Measurements from ENCODE around the gene FCHSD2. TPM values are rescaled to one million over a fixed set of nuclear protein-coding genes. Genes with fewer than 3 reads are reported as not detected.
A peak's percentile ranks its signal among the peaks of the same experiment; 100 is the strongest.

FCHSD2 gene
- total RNA-seq, 2 donors from 2014 or later: 14.0 to 17.6 TPM

DNA sequence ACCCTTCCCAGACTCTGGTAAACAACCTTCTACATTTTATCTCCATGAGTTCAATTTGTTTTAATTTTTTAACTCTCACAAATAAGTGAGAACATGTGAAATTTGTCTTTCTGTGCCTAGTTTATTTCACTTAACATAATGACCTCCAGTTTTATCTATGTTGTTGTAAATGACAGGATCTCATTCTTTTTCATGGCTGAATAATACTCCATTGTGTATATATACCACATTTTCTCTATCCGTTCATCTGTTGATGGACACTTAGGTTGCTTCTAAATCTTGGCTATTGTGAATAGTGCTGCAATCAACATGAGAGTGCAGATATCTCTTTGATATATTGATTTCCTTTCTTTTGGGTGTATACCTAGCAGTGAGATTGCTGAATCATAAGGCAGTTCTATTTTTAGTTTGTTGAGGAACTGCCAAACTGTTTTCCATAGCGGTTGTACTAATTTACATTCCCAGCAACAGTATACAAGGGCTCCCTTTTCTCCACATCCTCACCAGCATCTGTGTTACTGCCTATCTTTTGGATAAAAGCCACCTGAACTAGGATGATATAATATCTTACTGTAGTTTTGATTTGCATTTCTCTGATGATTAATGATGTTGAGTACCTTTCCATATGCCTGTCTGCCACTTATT lies 234.0 kb downstream of the FCHSD2 start:
- Mint-ChIP-seq H3K4me1 (peaks cover 12% of the 10 kb centered on the region), H3K27me3 (ENCODE audit: insufficient read depth) (no peaks in the 10 kb centered on the region), H3K36me3 (ENCODE audit: low read depth) (peaks cover 34% of the 10 kb centered on the region), H3K9me3 (peaks cover 74% of the 10 kb centered on the region), H3K4me3 (no peak overlapping the region), H3K27ac (no peak overlapping the region)
- no peaks in the 10 kb centered on the region for H3K27me3 ChIP-seq (ENCODE audit: control insufficient read depth, insufficient read depth, low read length, poor library complexity, severe bottlenecking)
- H3K9me3 ChIP-seq (ENCODE audit: control insufficient read depth, low read length): peaks cover 42% of the 10 kb centered on the region
- TF ChIP-seq, protein P1, sequence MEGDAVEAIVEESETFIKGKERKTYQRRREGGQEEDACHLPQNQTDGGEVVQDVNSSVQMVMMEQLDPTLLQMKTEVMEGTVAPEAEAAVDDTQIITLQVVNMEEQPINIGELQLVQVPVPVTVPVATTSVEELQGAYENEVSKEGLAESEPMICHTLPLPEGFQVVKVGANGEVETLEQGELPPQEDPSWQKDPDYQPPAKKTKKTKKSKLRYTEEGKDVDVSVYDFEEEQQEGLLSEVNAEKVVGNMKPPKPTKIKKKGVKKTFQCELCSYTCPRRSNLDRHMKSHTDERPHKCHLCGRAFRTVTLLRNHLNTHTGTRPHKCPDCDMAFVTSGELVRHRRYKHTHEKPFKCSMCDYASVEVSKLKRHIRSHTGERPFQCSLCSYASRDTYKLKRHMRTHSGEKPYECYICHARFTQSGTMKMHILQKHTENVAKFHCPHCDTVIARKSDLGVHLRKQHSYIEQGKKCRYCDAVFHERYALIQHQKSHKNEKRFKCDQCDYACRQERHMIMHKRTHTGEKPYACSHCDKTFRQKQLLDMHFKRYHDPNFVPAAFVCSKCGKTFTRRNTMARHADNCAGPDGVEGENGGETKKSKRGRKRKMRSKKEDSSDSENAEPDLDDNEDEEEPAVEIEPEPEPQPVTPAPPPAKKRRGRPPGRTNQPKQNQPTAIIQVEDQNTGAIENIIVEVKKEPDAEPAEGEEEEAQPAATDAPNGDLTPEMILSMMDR (conservative IDR thresholded peaks at IDR 0.05): no peak
- no peak overlapping the region for H3K27ac ChIP-seq (ENCODE audit: low read depth, low read length)
- WGBS, 2 experiments (ENCODE audit: insufficient coverage in 1 of 2, insufficient read length in 1 of 2): 82 to 100% methylated on average over 2 of the region's 2 CpGs
- DNase-seq: no peak
- peak overlapping the region; percentile 45 for H3K4me3 ChIP-seq (ENCODE audit: low read length)
- no peaks in the 10 kb centered on the region for H3K4me1 ChIP-seq (ENCODE audit: control insufficient read depth, insufficient read depth, low read length)
- H3K9ac ChIP-seq (ENCODE audit: extremely low read depth, low read length, poor library complexity, severe bottlenecking): no peak overlapping the region
- no peaks in the 10 kb centered on the region for H3K36me3 ChIP-seq (ENCODE audit: control insufficient read depth, insufficient read depth, low read length)

DNA sequence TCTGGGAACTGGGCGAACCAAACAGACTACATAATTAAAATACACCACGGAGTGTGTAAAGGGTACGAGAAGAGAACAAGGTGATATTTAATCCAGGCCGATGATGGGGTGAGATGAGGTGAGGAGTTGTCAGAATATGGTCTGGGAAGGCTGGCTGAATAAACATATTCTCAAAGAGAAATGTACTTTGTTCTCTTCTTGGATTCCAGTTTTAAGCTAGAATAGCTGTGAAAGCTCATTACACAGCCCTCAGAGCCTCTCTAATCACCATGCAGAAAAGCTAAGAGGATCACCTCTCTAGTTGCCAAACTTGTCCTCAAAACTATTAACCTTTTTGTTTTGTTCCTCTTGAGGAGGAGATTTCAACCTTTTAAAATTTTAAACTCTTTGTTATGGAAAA lies 238.1 kb downstream of the FCHSD2 start:
- DNase-seq: no peak
- H3K9ac ChIP-seq (ENCODE audit: extremely low read depth, low read length, poor library complexity, severe bottlenecking): no peak overlapping the region
- no peak overlapping the region for H3K27ac ChIP-seq (ENCODE audit: low read depth, low read length)
- no peak overlapping the region for H3K4me3 Mint-ChIP-seq
- H3K27me3 ChIP-seq (ENCODE audit: control insufficient read depth, insufficient read depth, low read length, poor library complexity, severe bottlenecking): no peaks in the 10 kb centered on the region
- no peak overlapping the region for H3K27ac Mint-ChIP-seq
- TF ChIP-seq, protein P1 (conservative IDR thresholded peaks at IDR 0.05): no peak
- H3K4me3 ChIP-seq (ENCODE audit: low read length): no peak overlapping the region
- H3K4me1 ChIP-seq (ENCODE audit: control insufficient read depth, insufficient read depth, low read length): no peaks in the 10 kb centered on the region
- H3K36me3 ChIP-seq (ENCODE audit: control insufficient read depth, insufficient read depth, low read length): no peaks in the 10 kb centered on the region
- H3K27me3 Mint-ChIP-seq (ENCODE audit: insufficient read depth): no peaks in the 10 kb centered on the region
- peaks cover 12% of the 10 kb centered on the region for H3K4me1 Mint-ChIP-seq
- peaks cover 36% of the 10 kb centered on the region for H3K9me3 Mint-ChIP-seq
- 97% methylated on average over 4 of the region's 4 CpGs; no CpG with 5 or more reads in 1 of the 2 experiments for WGBS, 2 experiments (ENCODE audit: insufficient coverage in 1 of 2, insufficient read length in 1 of 2)
- peaks cover 22% of the 10 kb centered on the region for H3K9me3 ChIP-seq (ENCODE audit: control insufficient read depth, low read length)
- H3K36me3 Mint-ChIP-seq (ENCODE audit: low read depth): peaks cover 16% of the 10 kb centered on the region

DNA sequence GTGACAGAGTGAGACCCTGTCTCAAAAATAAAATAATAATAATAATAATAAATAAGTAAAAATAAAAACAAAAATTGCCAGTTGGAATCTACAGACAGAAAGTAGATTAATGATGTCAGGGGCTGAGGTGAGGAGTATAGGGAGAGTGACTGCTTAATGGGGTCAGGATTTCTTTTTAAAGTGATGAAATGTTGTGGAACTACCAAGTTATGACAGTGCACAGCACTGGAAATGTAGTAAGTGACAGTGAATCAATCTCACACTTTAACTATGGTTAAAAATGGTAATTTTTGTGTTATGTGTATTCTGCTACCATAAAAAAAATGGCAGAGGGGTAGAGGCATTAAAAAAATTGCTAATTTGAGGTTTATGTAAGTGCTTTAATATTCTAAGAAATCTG lies 240.7 kb downstream of the FCHSD2 start:
- H3K4me3 Mint-ChIP-seq: no peak overlapping the region
- peaks cover 11% of the 10 kb centered on the region for H3K9me3 Mint-ChIP-seq
- H3K4me1 ChIP-seq (ENCODE audit: control insufficient read depth, insufficient read depth, low read length): no peaks in the 10 kb centered on the region
- no peaks in the 10 kb centered on the region for H3K27me3 Mint-ChIP-seq (ENCODE audit: insufficient read depth)
- TF ChIP-seq, protein P1 (conservative IDR thresholded peaks at IDR 0.05): no peak
- no peak overlapping the region for H3K9ac ChIP-seq (ENCODE audit: extremely low read depth, low read length, poor library complexity, severe bottlenecking)
- H3K27ac ChIP-seq (ENCODE audit: low read depth, low read length): no peak overlapping the region
- H3K36me3 Mint-ChIP-seq (ENCODE audit: low read depth): no peaks in the 10 kb centered on the region
- H3K27ac Mint-ChIP-seq: no peak overlapping the region
- no peaks in the 10 kb centered on the region for H3K27me3 ChIP-seq (ENCODE audit: control insufficient read depth, insufficient read depth, low read length, poor library complexity, severe bottlenecking)
- peaks cover 12% of the 10 kb centered on the region for H3K4me1 Mint-ChIP-seq
- DNase-seq: no peak
- H3K9me3 ChIP-seq (ENCODE audit: control insufficient read depth, low read length): no peaks in the 10 kb centered on the region
- H3K4me3 ChIP-seq (ENCODE audit: low read length): no peak overlapping the region
- no peaks in the 10 kb centered on the region for H3K36me3 ChIP-seq (ENCODE audit: control insufficient read depth, insufficient read depth, low read length)
